Measurements from ENCODE around the gene FREM3.

Gene FREM3

GRCh38 chr4:143654571-143654970 lies 45.9 kb downstream of the FREM3 start:
- no peaks in the 10 kb centered on the region for H3K27me3 ChIP-seq (ENCODE audit: insufficient read depth, low read length)
- H3K4me1 ChIP-seq (ENCODE audit: insufficient read depth, low read length), result no peaks in the 10 kb centered on the region
- H3K27ac ChIP-seq (ENCODE audit: low read length), result no peak overlapping the region
- no peak overlapping the region for H3K4me3 ChIP-seq (ENCODE audit: low read length)
- no peaks in the 10 kb centered on the region for H3K36me3 ChIP-seq (ENCODE audit: insufficient read depth, low read depth, low read length)
- H3K9ac ChIP-seq (ENCODE audit: low read depth, low read length), result no peak overlapping the region
- H3K9me3 ChIP-seq (ENCODE audit: insufficient read depth, low read depth, low read length), result no peaks in the 10 kb centered on the region

GRCh38 chr4:143653031-143653430 lies 47.4 kb downstream of the FREM3 start:
- Histone ChIP-seq H3K9me3 (ENCODE audit: insufficient read depth, low read depth, low read length) (no peaks in the 10 kb centered on the region), H3K27ac (ENCODE audit: low read length) (no peak overlapping the region), H3K36me3 (ENCODE audit: insufficient read depth, low read depth, low read length) (no peaks in the 10 kb centered on the region), H3K4me1 (ENCODE audit: insufficient read depth, low read length) (no peaks in the 10 kb centered on the region), H3K4me3 (ENCODE audit: low read length) (no peak overlapping the region), H3K27me3 (ENCODE audit: insufficient read depth, low read length) (no peaks in the 10 kb centered on the region), H3K9ac (ENCODE audit: low read depth, low read length) (no peak overlapping the region)

GRCh38 chr4:143643399-143643798 lies 57.1 kb downstream of the FREM3 start:
- Histone ChIP-seq H3K9me3 (ENCODE audit: insufficient read depth, low read depth, low read length) (no peaks in the 10 kb centered on the region; the same call in 1 of the 2 replicates), H3K27ac (ENCODE audit: low read length) (no peak overlapping the region), H3K9ac (ENCODE audit: low read depth, low read length) (no peak overlapping the region), H3K4me3 (ENCODE audit: low read length) (no peak overlapping the region), H3K4me1 (ENCODE audit: insufficient read depth, low read length) (no peaks in the 10 kb centered on the region), H3K36me3 (ENCODE audit: insufficient read depth, low read depth, low read length) (no peaks in the 10 kb centered on the region), H3K27me3 (ENCODE audit: insufficient read depth, low read length) (no peaks in the 10 kb centered on the region)

GRCh38 chr4:143642611-143643010 lies 57.9 kb downstream of the FREM3 start:
- H3K4me3 ChIP-seq (ENCODE audit: low read length), result no peak overlapping the region
- no peaks in the 10 kb centered on the region for H3K27me3 ChIP-seq (ENCODE audit: insufficient read depth, low read length)
- H3K4me1 ChIP-seq (ENCODE audit: insufficient read depth, low read length), result no peaks in the 10 kb centered on the region
- H3K9me3 ChIP-seq (ENCODE audit: insufficient read depth, low read depth, low read length), result no peaks in the 10 kb centered on the region; the same call in 1 of the 2 replicates
- H3K36me3 ChIP-seq (ENCODE audit: insufficient read depth, low read depth, low read length), result no peaks in the 10 kb centered on the region
- H3K9ac ChIP-seq (ENCODE audit: low read depth, low read length), result no peak overlapping the region
- no peak overlapping the region for H3K27ac ChIP-seq (ENCODE audit: low read length)

- Histone ChIP-seq H3K4me3 (ENCODE audit: low read length) (no peak overlapping the region), H3K9ac (ENCODE audit: low read depth, low read length) (no peak overlapping the region), H3K27me3 (ENCODE audit: insufficient read depth, low read length) (no peaks in the 10 kb centered on the region), H3K36me3 (ENCODE audit: insufficient read depth, low read depth, low read length) (no peaks in the 10 kb centered on the region), H3K4me1 (ENCODE audit: insufficient read depth, low read length) (no peaks in the 10 kb centered on the region), H3K27ac (ENCODE audit: low read length) (no peak overlapping the region), H3K9me3 (ENCODE audit: insufficient read depth, low read depth, low read length) (no peaks in the 10 kb centered on the region)
Measured at GRCh38 chr4:143641361-143641760, 59.1 kb downstream of the FREM3 start.

GRCh38 chr4:143634763-143635162 lies 65.7 kb downstream of the FREM3 start:
- H3K36me3 ChIP-seq (ENCODE audit: insufficient read depth, low read depth, low read length), result no peaks in the 10 kb centered on the region
- H3K4me1 ChIP-seq (ENCODE audit: insufficient read depth, low read length), result no peaks in the 10 kb centered on the region

GRCh38 chr4:143633833-143634232 lies 66.6 kb downstream of the FREM3 start:
- H3K36me3 ChIP-seq (ENCODE audit: insufficient read depth, low read depth, low read length), result no peaks in the 10 kb centered on the region
- H3K4me1 ChIP-seq (ENCODE audit: insufficient read depth, low read length), result no peaks in the 10 kb centered on the region
- H3K27ac ChIP-seq (ENCODE audit: low read length), result no peak overlapping the region
- H3K4me3 ChIP-seq (ENCODE audit: low read length), result no peak overlapping the region
- no peak overlapping the region for H3K9ac ChIP-seq (ENCODE audit: low read depth, low read length)
- no peaks in the 10 kb centered on the region for H3K27me3 ChIP-seq (ENCODE audit: insufficient read depth, low read length)
- H3K9me3 ChIP-seq (ENCODE audit: insufficient read depth, low read depth, low read length), result no peaks in the 10 kb centered on the region

More at GRCh38 chr4:143634763-143635162, 65.7 kb downstream of the FREM3 start:
- H3K9me3 ChIP-seq (ENCODE audit: insufficient read depth, low read depth, low read length), result no peaks in the 10 kb centered on the region
- no peaks in the 10 kb centered on the region for H3K27me3 ChIP-seq (ENCODE audit: insufficient read depth, low read length)
- H3K4me3 ChIP-seq (ENCODE audit: low read length), result no peak overlapping the region
- H3K9ac ChIP-seq (ENCODE audit: low read depth, low read length), result no peak overlapping the region
- no peak overlapping the region for H3K27ac ChIP-seq (ENCODE audit: low read length)

- Histone ChIP-seq H3K36me3 (ENCODE audit: insufficient read depth, low read depth, low read length) (no peaks in the 10 kb centered on the region), H3K27ac (ENCODE audit: low read length) (no peak overlapping the region), H3K4me3 (ENCODE audit: low read length) (no peak overlapping the region), H3K9ac (ENCODE audit: low read depth, low read length) (no peak overlapping the region), H3K27me3 (ENCODE audit: insufficient read depth, low read length) (no peaks in the 10 kb centered on the region), H3K4me1 (ENCODE audit: insufficient read depth, low read length) (no peaks in the 10 kb centered on the region), H3K9me3 (ENCODE audit: insufficient read depth, low read depth, low read length) (no peaks in the 10 kb centered on the region)
Measured at GRCh38 chr4:143626134-143626911, 74.2 kb downstream of the FREM3 start.

GRCh38 chr4:143625632-143626031 lies 74.8 kb downstream of the FREM3 start:
- no peak overlapping the region for H3K9ac ChIP-seq (ENCODE audit: low read depth, low read length)
- no peak overlapping the region for H3K27ac ChIP-seq (ENCODE audit: low read length)
- no peaks in the 10 kb centered on the region for H3K4me1 ChIP-seq (ENCODE audit: insufficient read depth, low read length)
- no peak overlapping the region for H3K4me3 ChIP-seq (ENCODE audit: low read length)
- no peaks in the 10 kb centered on the region for H3K36me3 ChIP-seq (ENCODE audit: insufficient read depth, low read depth, low read length)
- H3K27me3 ChIP-seq (ENCODE audit: insufficient read depth, low read length), result no peaks in the 10 kb centered on the region
- no peaks in the 10 kb centered on the region for H3K9me3 ChIP-seq (ENCODE audit: insufficient read depth, low read depth, low read length)

GRCh38 chr4:143623896-143624295 lies 76.6 kb downstream of the FREM3 start:
- no peak overlapping the region for H3K27ac ChIP-seq (ENCODE audit: low read length)
- H3K27me3 ChIP-seq (ENCODE audit: insufficient read depth, low read length), result no peaks in the 10 kb centered on the region
- H3K4me3 ChIP-seq (ENCODE audit: low read length), result no peak overlapping the region
- H3K9me3 ChIP-seq (ENCODE audit: insufficient read depth, low read depth, low read length), result no peaks in the 10 kb centered on the region
- no peak overlapping the region for H3K9ac ChIP-seq (ENCODE audit: low read depth, low read length)
- no peaks in the 10 kb centered on the region for H3K4me1 ChIP-seq (ENCODE audit: insufficient read depth, low read length)
- no peaks in the 10 kb centered on the region for H3K36me3 ChIP-seq (ENCODE audit: insufficient read depth, low read depth, low read length)

GRCh38 chr4:143618811-143619210 lies 81.7 kb downstream of the FREM3 start:
- no peaks in the 10 kb centered on the region for H3K36me3 ChIP-seq (ENCODE audit: insufficient read depth, low read depth, low read length)
- no peaks in the 10 kb centered on the region for H3K4me1 ChIP-seq (ENCODE audit: insufficient read depth, low read length)
- no peak overlapping the region for H3K9ac ChIP-seq (ENCODE audit: low read depth, low read length)
- no peaks in the 10 kb centered on the region for H3K9me3 ChIP-seq (ENCODE audit: insufficient read depth, low read depth, low read length)
- no peak overlapping the region for H3K4me3 ChIP-seq (ENCODE audit: low read length)
- H3K27me3 ChIP-seq (ENCODE audit: insufficient read depth, low read length), result no peaks in the 10 kb centered on the region
- H3K27ac ChIP-seq (ENCODE audit: low read length), result no peak overlapping the region

- no peaks in the 10 kb centered on the region for H3K4me1 ChIP-seq (ENCODE audit: insufficient read depth, low read length)
- no peak overlapping the region for H3K27ac ChIP-seq (ENCODE audit: low read length)
- H3K36me3 ChIP-seq (ENCODE audit: insufficient read depth, low read depth, low read length), result no peaks in the 10 kb centered on the region
- no peak overlapping the region for H3K4me3 ChIP-seq (ENCODE audit: low read length)
- H3K9me3 ChIP-seq (ENCODE audit: insufficient read depth, low read depth, low read length), result no peaks in the 10 kb centered on the region
- H3K27me3 ChIP-seq (ENCODE audit: insufficient read depth, low read length), result no peaks in the 10 kb centered on the region
- H3K9ac ChIP-seq (ENCODE audit: low read depth, low read length), result no peak overlapping the region
Measured at GRCh38 chr4:143617994-143618679, 82.3 kb downstream of the FREM3 start.

Measured in iPS-20b (cell line).